ENCODE results near the gene ADGRL2. TPM values are rescaled to one million over a fixed set of nuclear protein-coding genes. Genes with fewer than 3 reads are reported as not detected.

Gene ADGRL2
- total RNA-seq, 1 experiment from 2014 or later: 52.3 TPM

- no peak for DNase-seq (ENCODE audit: low spot score)
Measured at GRCh38 chr1:81907575-81907974, 106.8 kb downstream of the ADGRL2 start.

DNA sequence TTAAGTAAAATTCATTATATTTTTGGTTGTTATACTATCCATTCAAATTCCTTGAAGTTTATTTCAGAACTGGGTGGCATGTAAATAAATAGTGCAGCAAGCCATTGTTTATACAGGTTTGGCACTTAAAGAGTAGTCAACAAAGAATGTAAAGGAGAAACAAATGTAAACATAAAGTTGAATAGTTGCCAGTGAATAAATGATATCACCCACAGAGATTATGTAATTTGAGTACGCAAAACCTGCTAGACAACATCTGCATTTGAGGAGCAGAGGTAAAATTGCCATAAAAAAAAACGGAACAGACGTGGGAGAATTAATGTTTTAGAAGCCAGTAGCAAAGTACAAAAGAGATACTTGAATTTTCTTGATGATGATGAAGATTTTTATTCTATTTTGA lies 111.6 kb downstream of the ADGRL2 start:
- no peak for DNase-seq (ENCODE audit: low spot score)

DNA sequence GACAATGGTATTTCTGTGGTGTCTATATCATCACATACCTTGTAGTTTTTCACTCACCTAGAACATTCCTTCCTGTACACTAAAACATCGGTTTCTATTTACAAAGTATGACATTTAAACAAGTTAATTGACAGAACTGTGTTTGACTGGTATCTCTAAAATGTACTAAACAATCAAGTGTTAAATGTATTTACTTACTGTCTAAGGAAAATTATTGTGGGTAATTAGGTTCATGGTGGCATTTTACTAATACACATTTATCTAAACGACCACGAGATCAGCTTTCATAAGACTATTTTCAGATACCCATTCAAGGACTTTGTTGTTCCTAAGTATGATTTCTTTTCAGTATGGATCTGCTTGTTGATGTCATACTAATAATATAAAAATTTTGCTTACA lies 115.2 kb downstream of the ADGRL2 start:
- no peak for DNase-seq (ENCODE audit: low spot score)

- DNase-seq (ENCODE audit: low spot score): peak; percentile 38
Measured at GRCh38 chr1:81920245-81920740, 119.6 kb downstream of the ADGRL2 start.

DNA sequence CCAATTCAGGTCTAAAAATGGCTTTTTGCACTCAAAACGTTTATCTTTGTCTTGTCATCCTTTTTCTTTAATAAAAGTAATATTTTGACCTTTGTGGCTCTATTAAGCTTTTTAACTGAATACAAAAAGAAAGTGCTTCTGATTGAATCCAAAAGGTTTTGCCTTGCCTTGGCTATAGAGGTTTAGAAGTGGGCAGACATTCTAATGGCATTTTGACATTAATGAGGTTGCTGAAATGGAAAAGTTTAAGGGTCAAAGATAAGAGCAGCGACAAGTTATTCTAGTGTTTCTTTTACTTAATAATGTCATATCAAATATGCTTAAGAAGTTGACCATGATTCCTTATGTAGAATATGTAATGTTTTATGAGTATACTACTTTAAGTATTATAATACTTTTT lies 120.2 kb downstream of the ADGRL2 start:
- DNase-seq (ENCODE audit: low spot score): no peak

GRCh38 chr1:81921344-81921743 lies 120.6 kb downstream of the ADGRL2 start:
- no peak for DNase-seq (ENCODE audit: low spot score)

- no peak for DNase-seq (ENCODE audit: low spot score)
Measured at GRCh38 chr1:81921851-81922462, 121.2 kb downstream of the ADGRL2 start.

DNA sequence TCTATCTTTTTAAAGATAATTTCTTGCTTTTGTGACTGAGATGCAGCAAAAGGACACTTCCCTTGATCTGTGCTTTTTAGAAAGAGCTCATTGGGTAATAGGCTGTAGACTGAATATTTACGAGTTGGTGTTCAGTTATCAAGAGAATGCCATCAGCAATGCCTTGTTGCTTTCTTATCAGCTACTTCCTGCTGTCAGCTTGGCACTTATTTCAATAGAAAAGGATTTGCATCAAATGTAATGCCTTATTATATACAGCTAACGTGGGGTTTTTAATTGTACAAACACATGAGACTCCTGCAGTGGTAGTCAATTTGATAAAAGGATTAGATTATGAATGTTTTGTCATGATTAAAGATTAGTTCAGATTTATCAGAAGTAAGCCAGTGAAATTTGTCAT lies 122.2 kb downstream of the ADGRL2 start:
- DNase-seq (ENCODE audit: low spot score): no peak

DNA sequence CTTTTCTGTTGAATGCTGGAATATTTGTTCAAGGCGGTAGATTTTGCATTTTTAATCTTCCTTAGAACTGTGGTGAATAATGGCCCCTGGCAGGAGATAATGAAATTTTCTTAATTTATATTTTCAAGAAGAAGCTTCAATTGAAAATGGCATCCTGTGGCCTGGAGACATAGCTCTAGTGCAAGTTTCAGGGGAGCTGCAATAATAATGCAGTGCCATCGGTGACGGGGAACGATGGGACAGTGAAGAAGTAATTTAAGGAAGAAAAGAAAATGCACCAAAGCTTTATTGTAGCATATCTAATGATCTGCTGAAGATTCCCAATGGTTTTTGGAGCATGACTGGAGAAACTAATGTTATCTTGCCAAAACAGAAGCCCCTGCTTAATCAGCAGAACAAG lies 128.4 kb downstream of the ADGRL2 start:
- DNase-seq (ENCODE audit: low spot score): no peak

DNA sequence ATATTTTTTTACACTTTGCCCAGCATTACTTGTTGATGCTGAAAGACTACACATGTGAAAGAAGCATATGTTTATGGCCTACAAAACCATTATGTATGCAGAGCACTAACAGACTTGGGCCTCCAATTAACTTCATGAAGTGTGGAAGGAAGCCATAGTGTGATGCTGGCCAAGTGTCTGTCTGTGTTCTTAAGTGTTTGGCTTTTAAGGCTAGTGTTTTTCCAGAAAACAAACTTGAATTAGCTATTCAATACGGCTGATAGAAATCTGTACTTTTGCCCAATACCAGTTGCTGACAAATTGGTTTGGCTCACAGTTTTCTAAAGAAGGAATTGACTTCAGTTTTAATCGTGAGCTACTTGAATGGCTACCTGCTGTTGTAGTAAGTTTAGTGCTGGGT lies 136.1 kb downstream of the ADGRL2 start:
- no peak for DNase-seq (ENCODE audit: low spot score)

DNA sequence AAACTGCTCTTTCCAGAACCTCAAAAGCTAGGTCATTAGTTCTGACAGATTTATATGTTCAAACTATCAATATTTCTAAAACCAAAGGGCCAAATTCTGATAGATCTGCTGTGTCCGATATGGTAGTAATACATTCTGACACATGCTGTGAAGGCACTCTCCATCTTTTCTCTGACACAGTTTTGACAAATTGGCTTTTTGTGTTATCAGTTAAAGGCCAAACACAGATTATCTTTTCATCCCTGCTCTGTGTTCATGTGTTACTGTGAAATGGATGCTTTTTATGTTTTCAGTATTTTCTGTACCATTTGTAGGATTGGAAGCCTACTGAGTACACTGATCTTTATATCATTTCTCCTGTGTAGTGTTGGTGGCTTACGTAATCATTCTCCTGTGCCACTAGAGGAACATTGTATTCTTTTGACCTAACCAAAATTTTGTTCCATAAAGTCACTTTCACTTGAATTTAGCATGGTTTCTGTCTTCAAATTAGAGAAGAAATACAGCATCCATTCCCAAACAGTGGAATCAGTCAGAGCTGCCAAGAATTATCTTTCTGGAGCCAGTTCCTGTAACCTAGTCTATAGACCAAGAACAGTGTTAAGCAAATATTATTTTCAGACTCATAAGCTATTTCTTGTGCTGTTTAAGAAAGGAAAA lies 137.2 kb downstream of the ADGRL2 start:
- no peak for DNase-seq (ENCODE audit: low spot score)

DNA sequence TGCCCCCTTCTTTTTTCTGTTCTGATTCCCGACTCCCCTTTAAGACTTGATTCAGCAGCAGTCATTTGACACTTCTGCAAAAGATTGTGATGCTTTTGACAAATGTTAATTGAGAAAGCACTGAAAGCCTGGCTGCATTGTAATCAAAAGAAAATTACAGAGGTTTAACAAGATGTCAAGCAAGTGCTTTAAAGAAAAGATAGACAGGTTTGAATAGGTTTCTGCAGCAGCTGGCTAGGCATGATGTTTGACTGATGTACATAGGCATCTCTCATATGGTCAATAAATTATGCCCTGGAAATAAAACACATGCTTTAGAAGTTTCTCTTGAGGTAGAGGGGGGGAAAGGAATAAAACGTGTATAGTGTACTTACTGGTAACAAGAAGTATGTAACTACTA lies 147.8 kb downstream of the ADGRL2 start:
- no peak for DNase-seq (ENCODE audit: low spot score)

GRCh38 chr1:81949421-81949820 lies 148.7 kb downstream of the ADGRL2 start:
- no peak for DNase-seq (ENCODE audit: low spot score)

GRCh38 chr1:81950037-81950436 lies 149.3 kb downstream of the ADGRL2 start:
- no peak for DNase-seq (ENCODE audit: low spot score)

GRCh38 chr1:81950591-81951244 lies 150.0 kb downstream of the ADGRL2 start:
- no peak for DNase-seq (ENCODE audit: low spot score)

DNA sequence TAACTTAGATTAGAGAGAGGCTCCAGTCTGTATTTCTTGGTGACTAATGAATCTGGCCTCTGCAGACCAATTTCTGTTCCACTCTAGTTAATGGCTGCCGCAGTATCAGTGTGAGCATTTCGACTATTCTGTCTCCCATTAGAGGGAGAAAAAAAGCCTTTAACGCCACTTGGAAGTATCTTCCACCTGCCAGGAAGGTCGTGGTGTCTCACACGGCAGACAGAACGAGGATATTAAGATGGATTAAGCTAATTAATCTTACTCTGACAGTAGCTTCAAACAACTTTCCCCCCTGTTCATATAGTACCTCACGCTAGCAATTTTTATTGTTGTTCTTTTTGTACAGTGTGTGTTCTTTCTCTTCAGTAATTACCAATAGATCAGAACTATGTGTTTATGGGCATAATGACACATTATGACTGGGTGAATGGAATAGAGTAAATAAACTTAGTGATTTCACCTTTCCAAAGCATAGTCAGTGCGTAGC lies 153.8 kb downstream of the ADGRL2 start:
- no peak for DNase-seq (ENCODE audit: low spot score)

DNA sequence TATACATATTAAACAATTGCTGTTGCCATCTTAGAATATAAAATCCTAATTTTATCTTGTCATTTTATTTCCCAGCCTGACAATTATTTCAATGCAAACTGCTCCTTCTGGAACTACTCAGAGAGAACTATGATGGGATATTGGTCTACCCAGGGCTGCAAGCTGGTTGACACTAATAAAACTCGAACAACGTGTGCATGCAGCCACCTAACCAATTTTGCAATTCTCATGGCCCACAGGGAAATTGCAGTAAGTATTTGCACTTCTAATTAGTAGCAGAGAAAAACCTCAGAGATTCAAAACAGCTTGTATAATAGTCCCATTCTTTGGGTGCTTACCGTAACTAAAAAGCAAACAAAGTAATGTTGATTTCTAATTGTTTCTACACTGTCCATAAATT lies 167.2 kb downstream of the ADGRL2 start:
- no peak for DNase-seq (ENCODE audit: low spot score)

GRCh38 chr1:81970416-81970815 lies 169.7 kb downstream of the ADGRL2 start:
- DNase-seq (ENCODE audit: low spot score): no peak

DNA sequence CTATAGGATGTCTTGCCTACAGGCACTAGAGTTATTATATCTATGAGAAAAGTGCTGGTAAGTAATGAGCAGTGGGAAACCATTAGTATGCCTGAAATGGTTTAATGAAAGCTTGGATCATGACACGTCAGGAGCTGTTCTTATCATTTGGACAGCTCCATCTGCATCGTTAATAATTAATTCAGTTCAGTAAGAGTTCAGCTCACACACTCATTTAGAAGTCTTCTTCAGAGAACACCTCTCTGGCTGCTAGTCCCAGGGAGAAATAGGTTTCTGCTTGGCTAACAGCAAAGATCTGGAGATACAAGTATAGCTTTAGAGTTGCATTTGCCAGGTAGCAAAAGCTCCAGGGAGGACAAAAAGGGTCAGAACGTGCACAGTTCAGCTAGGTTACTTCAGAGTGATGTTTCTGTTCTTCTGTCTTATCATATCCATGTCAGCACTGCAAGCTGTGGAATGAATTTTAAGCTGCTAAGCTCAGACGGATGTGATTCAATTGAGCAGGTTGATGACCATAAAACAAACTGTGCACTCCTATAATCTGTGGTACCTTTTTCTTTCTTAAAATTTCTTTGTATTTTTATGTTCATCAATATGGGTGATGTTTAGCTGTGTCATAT lies 173.6 kb downstream of the ADGRL2 start:
- no peak for DNase-seq (ENCODE audit: low spot score)

DNA sequence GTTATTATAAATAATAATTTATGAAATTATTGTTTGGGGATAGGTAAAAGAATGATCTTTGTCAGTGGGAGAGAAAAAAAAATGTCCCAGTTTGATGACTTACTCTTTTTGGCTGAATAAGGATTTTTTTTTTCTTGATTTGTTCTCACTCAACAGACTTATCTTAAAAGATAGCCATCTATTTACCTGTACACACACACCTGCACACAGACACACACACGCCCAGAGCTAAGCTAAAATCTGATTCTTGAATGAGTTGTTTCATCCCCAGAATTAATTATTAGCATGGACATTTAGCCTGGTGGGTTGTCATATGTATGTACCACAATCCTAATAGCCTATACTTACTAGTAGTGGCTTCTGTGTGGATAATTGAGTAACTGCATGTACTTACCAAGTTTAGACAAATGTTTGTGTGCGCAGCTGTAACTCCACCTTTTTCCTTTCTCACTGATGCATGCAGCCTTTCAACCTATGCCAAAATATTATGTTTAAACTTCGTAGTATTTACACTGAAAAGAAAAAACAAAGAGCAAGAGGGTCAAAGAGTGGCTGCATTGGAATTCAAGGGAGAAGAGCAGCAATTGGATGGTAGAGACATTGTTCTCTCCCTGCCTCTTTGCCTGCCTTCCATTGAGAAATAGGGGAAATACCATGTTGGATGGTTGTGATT lies 174.3 kb downstream of the ADGRL2 start:
- no peak for DNase-seq (ENCODE audit: low spot score)

DNA sequence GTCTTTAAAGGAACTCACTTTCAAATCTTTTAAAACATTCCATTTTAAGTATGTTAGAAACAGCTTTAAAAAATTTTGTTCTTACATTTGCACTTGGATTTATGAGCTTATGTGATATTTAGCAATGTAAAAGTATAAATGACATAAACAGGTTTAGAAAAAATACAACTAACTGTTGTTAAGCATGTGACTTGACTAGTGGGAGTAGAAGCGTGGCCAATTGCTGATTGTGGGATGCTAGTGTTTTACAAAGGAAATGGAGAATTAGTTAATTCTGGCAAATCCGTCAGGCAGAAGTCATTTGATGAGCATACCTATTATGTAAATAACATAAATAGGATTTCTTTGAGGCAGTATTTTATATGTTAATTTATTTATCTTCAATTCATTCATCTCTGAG lies 175.8 kb downstream of the ADGRL2 start:
- DNase-seq (ENCODE audit: low spot score): no peak

- DNase-seq (ENCODE audit: low spot score): no peak
Measured at GRCh38 chr1:81978945-81979344, 178.2 kb downstream of the ADGRL2 start.
